Pancreas (tissue), 10 donors: ENCODE results near the gene PGA5. TPM values are rescaled to one million over a fixed set of nuclear protein-coding genes. Genes with fewer than 3 reads are reported as not detected.
"Not testable (repeated sequence)": the region's sequence is repeated elsewhere in the genome, so short reads cannot be mapped to it uniquely, and the experiment has no call there.

ENCODE experiments used
- ATAC-seq, 4 donors: fragments of 200-7000 bp; cut with Tn5 transposase; one replicate each; pipeline versions ENCODE4 v1.8.0 to v1.9.1; 2020; ENCODE audit warnings: mild to moderate bottlenecking in 4 of 4, moderate library complexity in 4 of 4
- DNase-seq, 6 donors: peaks; one replicate each; pipeline ENCODE4 v3.0.0-alpha.2; 2020
- FAIRE-seq: peaks from 2 replicates; lab custom pipeline; 2012; peaks lifted over from hg19 to GRCh38; lab: Jason Lieb, UNC
- H3K27ac ChIP-seq, 4 donors: fragments of 200-600 bp; sonication (generic); 1 replicate in 3 of 4; 2 replicates in 1 of 4; pipeline versions ENCODE4 v1.5.0 to v1.8.0; 2020
- H3K27me3 ChIP-seq, 4 donors: fragments of 200-600 bp; one replicate each; pipeline ENCODE4 v1.8.0; 2021
- H3K36me3 ChIP-seq, 3 donors: fragments of 200-600 bp; sonication (generic) in 1 of 3; one replicate each; pipeline versions ENCODE4 v1.5.0 to v1.8.0; 2020 to 2021
- H3K4me1 ChIP-seq, 3 donors: fragments of 200-600 bp; one replicate each; pipeline ENCODE4 v1.8.0; 2021
- H3K4me3 ChIP-seq, 4 donors: fragments of 200-600 bp; sonication (generic) in 2 of 4; one replicate each; pipeline versions ENCODE4 v1.5.0 to v1.8.0; 2020 to 2021
- H3K9me3 ChIP-seq, 4 donors: fragments of 200-600 bp; one replicate each; pipeline ENCODE4 v1.8.0; 2021
- WGBS, 2 donors: extraction: QIAGEN DNeasy Blood & Tissue Kit; methylation state at CpG; one replicate each; pipeline ENCODE4 v1.1.7; 2013; 5-methylcytosine and 5-hydroxymethylcytosine counted together
- intact Hi-C, 3 donors: fragments of 100-400 bp; cut with DNase I; formaldehyde crosslinking; loops; one replicate each; pipeline versions ENCODE4 v1.11.1 to v1.14.2; 2022
- polyA plus RNA-seq, 2 donors: library from polyadenylated mRNA; stranded (reverse); fragments of 200-250 nt; gene quantifications; one replicate each; pipeline ENCODE4 v1.2.3, GENCODE V29; 2013
- total RNA-seq, 6 donors: library from RNA; stranded (reverse); fragmentation: NEBNext Ultra II Directional in 4 of 6; extraction: Animal tissue kit (Norgen Biotek cat#: 25700) in 4 of 6; gene quantifications; one replicate each; pipeline versions ENCODE4 v1.2.1 to v1.2.4, GENCODE V29; 2021 to 2023
- TF ChIP-seq, protein P1 (sequence below), 4 donors: fragments of 200-600 bp; sonication (generic) in 3 of 4; IDR thresholded peaks; one replicate each; pipeline versions ENCODE4 v1.5.0 to v1.8.0; 2021; ENCODE audit warnings: antibody characterized with exemption in 4 of 4
- donor health status: healthy with polysubstance abuse.
- donor health status: DM: no; HTN: no; CAD: no; lungs with moderate emphysema.
- donor health status: DM: no; HTN: no; CAD: no.
- donor health status: control.
- donor health status: control.
- donor health status: Bipolar disorder and iron deficiency.
- donor health status: DM: yes; HTN: yes; CAD: no.
- donor health status: DM: no; HTN: no; CAD: no.
- donor health status: DM: no; HTN: no; CAD: no.
- donor health status: DM: yes; HTN: yes; CAD: no.

The PGA5 gene
- total and polyA plus RNA-seq, 8 donors = 0.27 to 0.83 (median 0.60) TPM; not detected in 2

DNA sequence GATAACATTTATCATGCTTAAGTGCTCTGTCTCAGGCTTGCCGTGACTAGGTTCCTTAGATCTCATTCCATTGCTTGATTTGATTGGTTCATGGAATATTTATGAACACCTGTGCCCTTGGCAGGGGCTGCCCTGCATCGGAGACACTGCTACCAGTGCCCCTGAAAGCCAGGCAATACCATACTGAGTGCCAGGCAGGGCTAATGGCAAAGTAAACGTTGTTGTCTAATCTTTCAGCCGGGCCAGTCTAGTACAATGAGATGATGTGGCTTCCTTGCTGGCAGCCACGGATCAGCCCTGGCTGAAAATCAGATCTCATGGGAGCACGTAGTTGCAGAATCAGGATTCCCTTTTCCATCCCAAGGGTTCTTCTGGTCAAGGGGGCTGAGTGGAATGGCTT is 42.6 kb upstream of the PGA5 start:
- H3K4me3 ChIP-seq = no peak overlapping the region
- 17 to 19% methylated on average over 6 of the region's 6 CpGs for WGBS, 2 donors
- no peaks in the 10 kb centered on the region for H3K4me1 ChIP-seq
- ATAC-seq (peak in 2 of 4 donors; percentile 18 to 54), DNase-seq (no peak), FAIRE-seq (no peak)
- no peaks in the 10 kb centered on the region for H3K9me3 ChIP-seq
- H3K27me3 ChIP-seq = no peaks in the 10 kb centered on the region
- H3K27ac ChIP-seq = no peak overlapping the region
- TF ChIP-seq, protein P1, sequence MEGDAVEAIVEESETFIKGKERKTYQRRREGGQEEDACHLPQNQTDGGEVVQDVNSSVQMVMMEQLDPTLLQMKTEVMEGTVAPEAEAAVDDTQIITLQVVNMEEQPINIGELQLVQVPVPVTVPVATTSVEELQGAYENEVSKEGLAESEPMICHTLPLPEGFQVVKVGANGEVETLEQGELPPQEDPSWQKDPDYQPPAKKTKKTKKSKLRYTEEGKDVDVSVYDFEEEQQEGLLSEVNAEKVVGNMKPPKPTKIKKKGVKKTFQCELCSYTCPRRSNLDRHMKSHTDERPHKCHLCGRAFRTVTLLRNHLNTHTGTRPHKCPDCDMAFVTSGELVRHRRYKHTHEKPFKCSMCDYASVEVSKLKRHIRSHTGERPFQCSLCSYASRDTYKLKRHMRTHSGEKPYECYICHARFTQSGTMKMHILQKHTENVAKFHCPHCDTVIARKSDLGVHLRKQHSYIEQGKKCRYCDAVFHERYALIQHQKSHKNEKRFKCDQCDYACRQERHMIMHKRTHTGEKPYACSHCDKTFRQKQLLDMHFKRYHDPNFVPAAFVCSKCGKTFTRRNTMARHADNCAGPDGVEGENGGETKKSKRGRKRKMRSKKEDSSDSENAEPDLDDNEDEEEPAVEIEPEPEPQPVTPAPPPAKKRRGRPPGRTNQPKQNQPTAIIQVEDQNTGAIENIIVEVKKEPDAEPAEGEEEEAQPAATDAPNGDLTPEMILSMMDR (IDR thresholded peaks at IDR 0.05) = no peak
- H3K36me3 ChIP-seq = no peaks in the 10 kb centered on the region
- intact Hi-C loops = no loop called here

DNA sequence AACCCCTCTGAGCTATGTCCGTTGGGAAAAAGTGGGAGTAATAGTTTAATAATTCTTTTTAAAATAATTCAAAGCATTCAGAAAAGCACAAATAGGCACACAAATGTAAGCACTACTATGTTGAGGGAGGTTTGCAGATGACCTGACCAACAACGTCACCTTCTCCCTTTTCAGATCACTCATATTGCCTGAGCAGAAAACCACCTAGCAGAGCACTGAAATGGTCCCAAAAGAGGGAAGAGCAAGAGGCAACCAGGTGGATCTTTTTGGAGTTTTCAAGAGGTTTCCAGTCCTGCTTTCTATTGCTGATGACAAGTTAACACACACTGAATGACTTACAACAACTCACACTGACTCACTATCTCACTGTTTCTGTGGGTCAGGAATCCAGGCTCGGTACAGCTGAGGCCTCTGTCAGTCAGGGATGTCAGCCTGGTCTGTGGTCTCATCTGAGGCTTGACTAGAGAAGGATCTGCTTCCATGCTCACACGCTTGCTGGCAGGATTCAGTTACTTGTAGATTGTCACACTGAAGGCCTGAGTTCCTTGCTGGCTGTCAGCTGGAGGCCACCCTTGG is 41.9 kb upstream of the PGA5 start:
- intact Hi-C loops = no loop called here
- FAIRE-seq = no peak
- Histone ChIP-seq H3K27me3 (no peaks in the 10 kb centered on the region), H3K9me3 (no peaks in the 10 kb centered on the region), H3K4me1 (no peaks in the 10 kb centered on the region), H3K27ac (no peak overlapping the region), H3K4me3 (no peak overlapping the region), H3K36me3 (no peaks in the 10 kb centered on the region)
- TF ChIP-seq, protein P1 (IDR thresholded peaks at IDR 0.05) = no peak
- ATAC-seq = no peak
- DNase-seq = no peak
- WGBS, 2 donors = 84 to 87% methylated on average over 4 of the region's 4 CpGs

DNA sequence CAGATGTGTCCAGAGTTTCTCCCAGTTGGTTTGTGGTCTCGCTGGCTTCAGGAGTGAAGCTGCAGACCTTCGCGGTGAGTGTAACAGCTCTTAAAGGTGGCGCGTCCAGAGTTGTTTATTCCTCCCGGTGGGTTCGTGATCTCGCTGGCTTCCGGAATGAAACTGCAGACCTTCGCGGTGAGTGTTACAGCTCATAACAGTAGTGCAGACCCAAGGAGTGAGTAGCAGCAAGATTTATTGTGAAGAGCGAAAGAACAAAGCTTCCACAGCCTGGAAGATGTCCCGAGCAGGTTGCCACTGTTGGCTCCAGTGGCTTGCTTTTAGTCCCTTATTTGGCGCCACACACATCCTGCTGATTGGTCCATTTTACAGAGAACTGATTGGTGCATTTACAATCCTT is 39.5 kb upstream of the PGA5 start:
- Histone ChIP-seq H3K27me3 (no peaks in the 10 kb centered on the region), H3K36me3 (no peaks in the 10 kb centered on the region), H3K27ac (no peak overlapping the region), H3K4me1 (no peaks in the 10 kb centered on the region), H3K4me3 (no peak overlapping the region), H3K9me3 (no peaks in the 10 kb centered on the region)
- intact Hi-C loops = no loop called here
- TF ChIP-seq, protein P1 (IDR thresholded peaks at IDR 0.05) = no peak
- ATAC-seq = no peak
- no peak for DNase-seq
- 91 to 94% methylated on average over 14 of the region's 14 CpGs for WGBS, 2 donors
- FAIRE-seq = no peak

DNA sequence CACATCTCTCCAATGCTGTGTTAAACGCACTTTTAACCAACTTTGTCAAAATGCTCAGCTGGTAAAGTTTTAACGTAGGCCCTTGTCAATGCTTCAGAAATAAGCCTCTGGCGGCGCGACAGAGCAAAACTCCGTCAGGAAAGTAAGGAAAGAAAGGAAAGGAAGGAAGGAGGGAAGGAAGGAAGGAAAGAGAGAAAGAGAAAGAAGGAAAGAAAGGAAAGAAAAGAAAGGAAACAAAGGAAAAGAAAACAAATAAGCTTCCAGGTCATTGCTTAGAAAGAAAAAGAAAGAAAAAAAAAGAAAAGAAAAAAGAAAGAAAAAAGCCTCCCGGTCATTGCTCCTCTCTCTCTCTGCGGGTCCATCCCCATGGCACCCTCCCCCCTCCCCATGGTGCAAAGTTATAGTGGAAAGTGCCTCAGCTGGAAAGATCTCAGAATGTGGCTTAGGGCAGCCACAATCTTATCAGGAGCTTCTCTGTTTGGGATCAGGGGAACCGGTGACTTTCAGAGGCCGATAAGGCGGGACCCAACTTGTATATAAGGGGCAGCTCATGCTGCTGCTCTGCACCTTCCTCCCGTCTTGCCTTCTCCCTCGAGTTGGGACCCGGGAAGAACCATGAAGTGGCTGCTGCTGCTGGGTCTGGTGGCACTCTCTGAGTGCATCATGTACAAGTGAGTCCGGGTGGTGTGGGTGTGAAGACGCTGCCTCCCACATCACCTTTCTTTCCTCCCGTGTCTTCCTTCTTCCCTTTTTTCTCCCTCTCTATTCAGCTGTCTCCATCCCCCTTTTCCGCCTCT is 37.8 kb upstream of the PGA5 start, which contains the start of gene PGA3:
Gene PGA3 (plus strand): TSS at position 566 of the 797 bp plus-strand sequence. CDS start 50 bp downstream, at position 616.
- H3K27ac ChIP-seq, H3K9me3 ChIP-seq, DNase-seq, H3K4me1 ChIP-seq, H3K36me3 ChIP-seq, FAIRE-seq, H3K4me3 ChIP-seq, H3K27me3 ChIP-seq, intact Hi-C loops: not testable (repeated sequence)
- ATAC-seq = peak in 1 of 4 donors; percentile 17
- 59 to 60% methylated on average over 16 to 18 of the region's 18 CpGs for WGBS, 2 donors

DNA sequence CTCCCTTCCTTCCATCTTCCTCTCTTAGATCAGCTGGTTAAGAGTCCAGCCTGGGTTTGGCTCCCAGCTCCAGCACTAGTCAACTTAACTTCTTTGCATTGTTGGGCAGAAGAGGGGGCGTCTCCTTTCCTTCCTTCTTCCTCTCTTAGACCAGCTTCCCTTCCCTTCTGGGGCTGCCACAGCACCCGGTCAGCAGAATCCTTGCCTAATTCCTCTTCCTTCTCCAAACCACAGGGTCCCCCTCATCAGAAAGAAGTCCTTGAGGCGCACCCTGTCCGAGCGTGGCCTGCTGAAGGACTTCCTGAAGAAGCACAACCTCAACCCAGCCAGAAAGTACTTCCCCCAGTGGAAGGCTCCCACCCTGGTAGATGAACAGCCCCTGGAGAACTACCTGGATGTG is 37.1 kb upstream of the PGA5 start:
- ATAC-seq = peak in 2 of 4 donors; percentile 49 to 63

DNA sequence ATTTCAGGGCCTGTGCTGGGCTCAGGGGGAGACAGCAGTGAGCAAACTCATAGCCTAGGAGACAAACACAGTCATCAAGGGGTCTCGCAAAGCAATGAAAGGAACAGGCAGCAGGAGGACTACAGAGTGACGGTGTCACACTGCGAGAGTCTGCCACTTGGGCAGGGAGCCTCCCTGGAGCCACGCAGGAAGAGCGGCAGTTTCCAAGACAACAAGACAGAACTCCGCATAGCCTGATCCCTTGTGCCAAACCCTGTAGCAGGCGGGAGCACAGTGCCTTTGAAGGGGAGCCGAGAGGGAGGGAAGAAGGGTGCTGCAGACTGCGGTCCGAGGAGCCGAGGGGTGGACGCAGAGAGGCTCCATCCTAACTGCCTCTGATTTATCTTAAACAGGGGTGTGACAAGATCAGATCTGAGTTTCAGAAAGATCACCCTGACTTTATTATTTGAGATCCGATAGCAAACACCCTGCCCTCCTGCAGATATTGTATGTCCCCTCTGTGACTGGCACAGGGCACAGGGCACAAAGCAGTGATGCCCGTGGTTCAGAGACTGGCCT is 36.4 kb upstream of the PGA5 start:
- DNase-seq, H3K27ac ChIP-seq, H3K27me3 ChIP-seq, H3K4me1 ChIP-seq, FAIRE-seq, intact Hi-C loops, H3K9me3 ChIP-seq, H3K36me3 ChIP-seq, ATAC-seq, H3K4me3 ChIP-seq: not testable (repeated sequence)
- WGBS, 2 donors = 75 to 80% methylated on average over 14 of the region's 14 CpGs

More for the DNA sequence above, 37.1 kb upstream of the PGA5 start:
- H3K36me3 ChIP-seq, H3K27ac ChIP-seq, H3K4me3 ChIP-seq, H3K9me3 ChIP-seq, H3K4me1 ChIP-seq, FAIRE-seq, intact Hi-C loops, DNase-seq, H3K27me3 ChIP-seq: not testable (repeated sequence)
- 80% methylated on average over 2 of the region's 5 CpGs; no CpG with 5 or more reads in 1 of the 2 donors for WGBS, 2 donors

DNA sequence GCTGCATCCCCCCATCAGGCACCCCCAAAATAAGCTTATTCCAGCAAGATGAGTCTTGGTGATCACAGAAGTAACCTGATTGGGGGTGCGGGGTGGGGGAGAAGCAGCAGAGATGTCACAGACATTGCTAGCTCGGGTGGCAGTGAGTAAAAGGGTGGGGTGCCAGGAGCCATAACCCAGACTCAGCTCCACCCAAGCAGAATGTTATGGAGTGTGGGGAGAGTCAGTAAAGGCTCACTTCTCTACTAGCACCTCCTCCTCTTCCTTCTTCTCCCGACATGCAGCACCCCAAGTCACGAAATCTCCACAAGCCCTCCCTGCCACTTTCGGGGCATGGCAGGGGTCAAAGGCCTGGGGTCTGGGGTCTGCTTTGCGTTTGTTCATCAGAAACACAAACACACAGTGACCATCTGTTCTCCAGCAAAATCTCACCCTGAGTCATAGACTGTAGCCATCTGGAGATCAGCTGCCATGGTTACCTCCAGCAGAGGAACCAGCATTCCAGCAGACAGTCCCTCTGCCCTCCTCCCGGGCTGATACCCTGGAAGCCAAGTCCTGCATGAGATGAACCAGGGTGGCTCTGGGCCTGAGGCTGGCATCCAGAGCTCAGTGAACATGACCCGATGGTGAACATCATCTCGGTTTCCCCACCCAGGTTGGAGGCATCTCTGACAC is 33.2 kb upstream of the PGA5 start:
- ATAC-seq, H3K4me3 ChIP-seq, H3K4me1 ChIP-seq, H3K27me3 ChIP-seq, DNase-seq, H3K9me3 ChIP-seq, H3K27ac ChIP-seq, H3K36me3 ChIP-seq, intact Hi-C loops, FAIRE-seq: not testable (repeated sequence)
- no CpG with 5 or more reads among the region's 9 CpGs for WGBS, 2 donors

DNA sequence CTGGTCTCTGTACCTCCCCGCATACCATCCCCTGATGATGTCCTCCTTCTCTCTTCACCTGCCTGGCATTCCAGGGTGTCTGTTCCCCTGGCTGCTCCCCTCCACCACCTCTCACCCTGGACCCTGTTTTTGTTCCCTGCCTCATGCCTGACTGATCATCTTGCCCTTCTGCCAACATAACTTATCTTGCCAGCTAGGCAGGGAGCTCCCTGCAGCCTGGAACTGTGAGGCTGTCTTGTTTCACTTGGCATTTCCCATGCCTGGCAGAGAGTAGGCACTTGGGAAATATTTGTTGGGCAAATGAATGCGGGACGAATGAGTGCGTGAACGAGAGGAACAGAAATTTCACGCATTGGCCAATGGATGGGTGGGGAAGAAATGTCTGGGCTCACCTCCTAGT is 30.3 kb upstream of the PGA5 start:
- WGBS, 2 donors = no CpG with 5 or more reads among the region's 6 CpGs
- intact Hi-C loops, DNase-seq, H3K9me3 ChIP-seq, H3K36me3 ChIP-seq, H3K4me1 ChIP-seq, ATAC-seq, FAIRE-seq, H3K27ac ChIP-seq, H3K4me3 ChIP-seq, H3K27me3 ChIP-seq: not testable (repeated sequence)
